Vagina (tissue), 2 donors: ENCODE results near the gene DDX51.

Experiments
- POLR2AphosphoS5 ChIP-seq, 2 donors: sonication (generic); formaldehyde crosslinking; IDR thresholded peaks; one replicate each; pipeline ENCODE4 v1.9.0; 2017; ENCODE audit warnings: antibody characterized with exemption in 2 of 2, mild to moderate bottlenecking in 2 of 2, low read depth in 1 of 2; ENCODE audit not compliant: insufficient read depth in 1 of 2
- TF ChIP-seq, protein P1 (sequence below), 3 experiments: fragments of 450-650 bp in 2 of 3; fragments of 200-600 bp in 1 of 3; sonication (generic) in 1 of 3; IDR thresholded peaks; one replicate each; pipeline ENCODE4 v1.5.1; 2017 to 2019; ENCODE audit warnings: antibody characterized with exemption in 3 of 3, mild to moderate bottlenecking in 2 of 3, moderate library complexity in 2 of 3

DNA sequence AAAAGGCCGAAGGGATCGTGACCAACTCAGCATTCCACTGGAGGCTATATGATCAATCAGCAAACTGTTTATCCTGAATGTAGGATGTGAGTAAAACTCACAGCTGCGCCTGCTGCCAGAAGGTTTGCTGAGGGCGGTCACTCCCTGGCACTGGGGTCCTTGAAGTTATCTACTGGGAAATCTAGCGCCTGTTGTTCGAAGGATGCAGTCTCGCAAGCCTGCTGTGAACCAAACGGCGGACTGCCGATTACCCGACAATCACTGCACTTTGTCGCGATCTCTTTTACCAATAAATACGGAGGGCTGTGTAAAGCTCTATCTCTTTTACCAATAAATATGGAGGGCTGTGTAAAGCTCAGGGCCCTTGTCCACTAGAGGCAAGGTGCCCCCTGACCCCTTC is 12.9 kb downstream of the DDX51 start:
- TF ChIP-seq, protein P1, sequence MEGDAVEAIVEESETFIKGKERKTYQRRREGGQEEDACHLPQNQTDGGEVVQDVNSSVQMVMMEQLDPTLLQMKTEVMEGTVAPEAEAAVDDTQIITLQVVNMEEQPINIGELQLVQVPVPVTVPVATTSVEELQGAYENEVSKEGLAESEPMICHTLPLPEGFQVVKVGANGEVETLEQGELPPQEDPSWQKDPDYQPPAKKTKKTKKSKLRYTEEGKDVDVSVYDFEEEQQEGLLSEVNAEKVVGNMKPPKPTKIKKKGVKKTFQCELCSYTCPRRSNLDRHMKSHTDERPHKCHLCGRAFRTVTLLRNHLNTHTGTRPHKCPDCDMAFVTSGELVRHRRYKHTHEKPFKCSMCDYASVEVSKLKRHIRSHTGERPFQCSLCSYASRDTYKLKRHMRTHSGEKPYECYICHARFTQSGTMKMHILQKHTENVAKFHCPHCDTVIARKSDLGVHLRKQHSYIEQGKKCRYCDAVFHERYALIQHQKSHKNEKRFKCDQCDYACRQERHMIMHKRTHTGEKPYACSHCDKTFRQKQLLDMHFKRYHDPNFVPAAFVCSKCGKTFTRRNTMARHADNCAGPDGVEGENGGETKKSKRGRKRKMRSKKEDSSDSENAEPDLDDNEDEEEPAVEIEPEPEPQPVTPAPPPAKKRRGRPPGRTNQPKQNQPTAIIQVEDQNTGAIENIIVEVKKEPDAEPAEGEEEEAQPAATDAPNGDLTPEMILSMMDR (IDR thresholded peaks at IDR 0.05) = no peak
- TF ChIP-seq POLR2AphosphoS5 (IDR thresholded peaks at IDR 0.05; ENCODE audit: insufficient read depth in 1 of 2, low read depth in 1 of 2) = no peak
